ACC112 (cell line): ENCODE measurements around the gene PTPRJ.
A peak's percentile ranks its signal among the peaks of the same experiment; 100 is the strongest.
"Not testable (repeated sequence)": the region's sequence is repeated elsewhere in the genome, so short reads cannot be mapped to it uniquely, and the experiment has no call there.

Source experiments
- H2AFZ ChIP-seq: fragments of 200-600 bp; sonication (generic); one replicate; pipeline ENCODE4 v1.6.0; 2017; ENCODE audit warnings: antibody characterized with exemption, low read length; ENCODE audit not compliant: unreplicated experiment
- H3K27ac ChIP-seq: fragments of 200-600 bp; sonication (generic); 2 replicates; pipeline ENCODE4 v1.5.1; 2014; ENCODE audit warnings: low read depth, mild to moderate bottlenecking, antibody characterized with exemption, low read length, moderate library complexity
- H3K27me3 ChIP-seq: fragments of 200-600 bp; sonication (generic); 2 replicates; pipeline ENCODE4 v1.6.1; 2014; ENCODE audit warnings: mild to moderate bottlenecking, antibody characterized with exemption, low read length, moderate library complexity, mixed read lengths; ENCODE audit not compliant: insufficient read depth
- H3K36me3 ChIP-seq: fragments of 200-600 bp; sonication (generic); 2 replicates; pipeline ENCODE4 v1.6.1; 2016; ENCODE audit warnings: mild to moderate bottlenecking, antibody characterized with exemption, low read length, moderate library complexity, mixed read lengths; ENCODE audit not compliant: insufficient read depth
- H3K4me1 ChIP-seq: fragments of 200-600 bp; sonication (generic); one replicate; pipeline ENCODE4 v1.6.1; 2016; ENCODE audit warnings: low read length, mixed read lengths; ENCODE audit not compliant: insufficient read depth, unreplicated experiment, control insufficient read depth
- H3K4me3 ChIP-seq: fragments of 200-600 bp; sonication (generic); 2 replicates; pipeline ENCODE4 v1.5.1; 2014; ENCODE audit warnings: mild to moderate bottlenecking, low read depth, low read length
- H3K79me2 ChIP-seq: fragments of 200-600 bp; sonication (generic); one replicate; pipeline ENCODE4 v1.6.0; 2016; ENCODE audit warnings: low read length; ENCODE audit not compliant: control insufficient read depth, unreplicated experiment, insufficient read depth

PTPRJ gene

DNA sequence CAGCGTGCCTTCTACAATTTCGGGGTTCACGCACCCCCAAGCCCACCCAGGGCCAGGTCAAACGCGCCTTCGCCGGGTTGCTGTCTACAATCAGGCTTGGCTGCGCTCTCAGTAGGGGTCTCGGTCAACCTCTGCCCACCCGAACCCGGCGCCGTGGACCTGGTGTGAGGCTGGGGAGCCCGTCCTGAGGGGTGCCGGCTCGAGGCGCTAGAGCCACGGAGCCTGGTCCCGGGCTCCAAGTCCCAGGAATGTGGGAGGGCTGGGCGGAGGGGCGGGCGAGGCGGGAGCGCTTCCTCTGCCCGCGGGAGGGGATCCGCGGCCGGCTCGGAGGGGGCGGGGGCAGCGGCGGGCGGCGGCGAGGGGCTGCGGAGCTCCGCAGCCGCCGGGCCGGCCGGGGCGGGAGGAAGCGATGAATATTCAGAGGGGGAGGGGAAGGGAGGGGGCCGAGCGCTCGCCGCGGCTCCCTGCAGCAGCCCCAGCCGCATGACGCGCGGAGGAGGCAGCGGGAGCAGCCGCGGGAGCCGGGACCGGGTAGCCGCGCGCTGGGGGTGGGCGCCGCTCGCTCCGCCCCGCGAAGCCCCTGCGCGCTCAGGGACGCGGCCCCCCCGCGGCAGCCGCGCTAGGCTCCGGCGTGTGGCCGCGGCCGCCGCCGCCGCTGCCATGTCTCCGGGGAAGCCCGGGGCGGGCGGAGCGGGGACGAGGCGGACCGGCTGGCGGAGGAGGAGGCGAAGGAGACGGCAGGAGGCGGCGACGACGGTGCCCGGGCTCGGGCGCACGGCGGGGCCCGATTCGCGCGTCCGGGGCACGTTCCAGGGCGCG, at the start of gene PTPRJ:
Gene PTPRJ (plus strand): TSS at position 472 of the 819 bp plus-strand sequence. CDS start 354 bp downstream, outside the sequence.
- Histone ChIP-seq H3K27ac (no peak within 1 kb of the TSS), H3K36me3 (no peaks in the 10 kb centered on the region)

DNA sequence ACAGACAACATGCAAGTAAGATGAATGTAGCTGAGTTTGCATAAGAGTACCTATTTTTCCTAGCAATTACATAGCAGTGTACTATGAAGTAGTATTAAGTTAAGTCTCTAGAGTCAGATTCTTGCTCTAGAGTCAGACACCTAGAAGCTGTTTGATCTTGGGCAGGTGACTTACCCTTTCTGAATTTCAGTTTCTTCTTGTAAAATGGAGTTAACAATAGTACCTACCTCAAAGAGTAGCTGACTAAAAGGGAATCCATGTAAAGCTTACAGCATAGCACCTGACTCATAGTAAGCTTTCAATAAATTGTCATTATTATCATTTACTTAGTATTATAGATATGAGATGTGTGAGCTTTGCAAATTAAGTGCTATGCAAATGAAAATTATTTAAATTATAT, 47.8 kb upstream of the PTPRJ start:
- Histone ChIP-seq H3K27me3 (no peaks in the 10 kb centered on the region), H3K4me1 (peaks cover 4% of the 10 kb centered on the region), H3K79me2 (no peaks in the 10 kb centered on the region), H3K4me3 (no peak overlapping the region), H2AFZ (no peak overlapping the region), H3K36me3 (no peaks in the 10 kb centered on the region), H3K27ac (peak overlapping the region; percentile 7; the same call in 1 of the 2 replicates)

More for the DNA sequence above, at the start of gene PTPRJ:
- H3K4me1 ChIP-seq, result peaks cover 26% of the 10 kb centered on the region
- peaks cover 36% of the 10 kb centered on the region for H3K79me2 ChIP-seq
- peak within 1 kb of the TSS; percentile 92 for H3K4me3 ChIP-seq
- H2AFZ ChIP-seq, result peak within 1 kb of the TSS; percentile 92
- H3K27me3 ChIP-seq, result no peaks in the 10 kb centered on the region

DNA sequence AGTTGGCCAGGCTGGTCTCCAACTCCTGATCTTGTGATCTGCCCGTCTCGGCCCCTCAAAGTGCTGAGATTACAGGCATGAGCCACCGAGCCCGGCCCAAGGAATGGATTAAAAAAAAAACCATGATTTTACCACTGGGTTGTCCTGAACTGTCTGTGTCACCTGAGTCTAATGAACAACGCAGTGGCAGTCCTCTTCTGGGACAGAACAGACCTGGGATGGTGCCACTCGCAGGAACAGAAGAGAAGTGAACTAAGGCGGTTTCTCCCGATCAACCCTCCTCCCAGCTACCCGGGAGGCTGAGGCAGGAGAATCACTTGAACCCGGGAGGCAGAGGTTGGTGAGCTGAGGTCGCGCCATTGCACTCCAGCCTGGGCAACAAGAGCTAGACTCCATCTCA, 46.6 kb upstream of the PTPRJ start:
- H3K79me2 ChIP-seq, H3K27me3 ChIP-seq, H3K27ac ChIP-seq, H3K36me3 ChIP-seq, H2AFZ ChIP-seq, H3K4me3 ChIP-seq: not testable (repeated sequence)
- peaks cover 12% of the 10 kb centered on the region for H3K4me1 ChIP-seq

DNA sequence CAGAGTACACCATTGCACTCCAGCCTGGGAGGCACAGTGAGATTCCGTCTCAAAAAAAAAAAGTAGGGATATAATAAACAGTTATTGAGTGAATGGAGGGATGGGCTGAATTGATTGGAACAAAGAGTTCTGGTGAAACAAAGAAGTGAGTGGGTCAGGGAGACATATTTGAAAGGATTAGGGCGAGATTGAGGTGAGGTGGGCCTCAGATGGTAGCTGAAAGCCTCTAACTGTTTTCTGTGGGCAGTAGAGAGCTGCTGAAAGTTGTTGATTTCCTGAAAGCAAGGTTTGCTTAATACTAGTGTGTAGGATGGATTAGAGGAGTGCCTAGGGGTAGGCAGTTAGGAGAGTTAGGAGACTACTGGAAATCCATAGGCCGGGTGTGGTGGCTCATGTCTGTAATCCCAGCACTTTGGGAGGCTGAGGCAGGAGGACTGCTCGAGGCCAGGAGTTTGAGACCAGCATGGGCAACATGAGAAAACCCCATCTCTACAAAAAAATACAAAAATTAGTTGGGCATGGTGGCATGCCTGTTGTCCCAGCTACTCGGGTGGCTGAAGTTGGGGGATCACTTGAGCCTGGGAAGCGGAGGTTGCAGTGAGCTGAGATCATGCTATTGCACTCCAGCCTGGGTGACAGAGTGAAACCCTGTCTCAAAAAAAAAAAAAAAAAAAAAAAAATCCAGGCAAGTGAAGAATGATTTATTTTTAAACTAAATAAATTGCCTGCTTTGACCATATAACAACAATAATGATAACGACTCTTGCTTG, 41.4 kb upstream of the PTPRJ start:
- H3K27me3 ChIP-seq, result no peaks in the 10 kb centered on the region
- H3K79me2 ChIP-seq, result no peaks in the 10 kb centered on the region
- H3K4me1 ChIP-seq, result peaks cover 31% of the 10 kb centered on the region
- H2AFZ ChIP-seq, result no peak overlapping the region
- no peaks in the 10 kb centered on the region for H3K36me3 ChIP-seq
- no peak overlapping the region for H3K4me3 ChIP-seq
- peak overlapping the region; percentile 41 for H3K27ac ChIP-seq

DNA sequence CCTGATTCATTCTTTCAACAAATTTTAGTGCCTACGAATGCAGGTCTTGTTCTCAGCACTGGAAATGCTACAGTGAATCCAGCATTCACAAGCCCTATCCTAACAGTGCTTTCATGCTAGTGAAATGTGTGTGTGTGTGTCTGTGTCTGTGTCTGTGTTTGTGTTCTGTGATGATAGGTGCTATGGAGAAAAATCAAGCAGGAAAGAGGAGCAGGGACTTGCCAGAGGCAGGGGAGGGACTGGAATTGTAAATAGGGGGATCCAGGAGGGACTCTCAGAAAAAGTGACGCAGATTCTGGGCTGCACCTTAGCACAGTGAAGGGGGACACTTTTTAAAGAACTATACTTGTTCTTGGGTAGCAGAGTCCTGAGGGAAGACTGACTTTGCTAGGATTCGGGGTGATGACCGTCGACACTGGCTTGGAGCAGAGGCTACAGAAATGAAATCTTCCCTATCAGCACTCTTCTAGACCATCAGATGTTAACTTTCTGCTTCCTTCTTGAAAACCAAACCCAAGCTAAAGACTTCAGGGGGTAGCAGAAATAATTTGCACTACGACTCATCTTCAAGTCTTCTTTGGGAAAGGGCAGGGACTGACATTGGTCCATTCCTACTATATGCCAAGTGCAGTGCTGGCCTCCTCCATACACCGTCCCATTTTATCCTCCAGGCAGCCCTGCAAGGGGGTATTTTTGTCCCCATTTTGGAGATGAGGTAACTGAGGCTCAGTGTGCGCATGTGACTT, 39.3 kb upstream of the PTPRJ start:
- Histone ChIP-seq H3K27ac (no peak overlapping the region), H3K27me3 (no peaks in the 10 kb centered on the region), H2AFZ (no peak overlapping the region)

DNA sequence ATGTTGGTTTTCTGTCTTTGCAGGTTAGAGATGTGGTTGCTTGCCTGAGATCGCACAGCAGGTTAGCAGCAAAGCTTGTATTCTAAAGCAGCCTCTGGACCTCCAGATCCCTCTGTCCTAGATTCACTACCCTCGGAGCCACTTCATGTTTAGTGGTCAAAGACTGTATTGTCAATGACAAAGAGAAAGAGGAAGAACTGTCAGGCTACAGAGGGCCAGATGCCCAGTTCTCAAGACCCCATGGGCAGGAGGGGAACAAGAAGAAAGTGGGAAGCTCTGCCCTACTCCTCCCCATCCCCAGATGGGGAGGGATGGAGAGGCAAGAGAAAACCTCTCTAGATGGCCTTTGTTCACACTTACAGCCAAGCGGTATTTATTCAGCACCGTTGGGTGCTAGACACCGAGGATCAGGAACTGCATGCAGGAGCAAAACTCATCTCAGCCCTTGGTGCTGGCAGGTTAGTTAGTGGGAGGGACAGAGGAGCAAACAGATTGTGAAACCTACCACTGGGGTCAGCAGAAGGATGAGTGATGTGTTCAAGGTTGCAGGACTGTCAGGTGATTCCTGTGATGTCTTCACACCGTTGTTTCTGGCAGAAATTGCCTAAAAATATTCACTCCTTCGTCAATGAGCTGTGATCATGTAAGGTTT, 38.3 kb upstream of the PTPRJ start:
- Histone ChIP-seq H3K36me3 (no peaks in the 10 kb centered on the region), H3K4me1 (peaks cover 52% of the 10 kb centered on the region), H3K4me3 (no peak overlapping the region), H3K79me2 (no peaks in the 10 kb centered on the region), H3K27ac (no peak overlapping the region), H3K27me3 (no peaks in the 10 kb centered on the region), H2AFZ (no peak overlapping the region)

More for the DNA sequence above, 39.3 kb upstream of the PTPRJ start:
- no peak overlapping the region for H3K4me3 ChIP-seq
- H3K79me2 ChIP-seq, result no peaks in the 10 kb centered on the region
- H3K36me3 ChIP-seq, result no peaks in the 10 kb centered on the region
- H3K4me1 ChIP-seq, result peaks cover 45% of the 10 kb centered on the region

DNA sequence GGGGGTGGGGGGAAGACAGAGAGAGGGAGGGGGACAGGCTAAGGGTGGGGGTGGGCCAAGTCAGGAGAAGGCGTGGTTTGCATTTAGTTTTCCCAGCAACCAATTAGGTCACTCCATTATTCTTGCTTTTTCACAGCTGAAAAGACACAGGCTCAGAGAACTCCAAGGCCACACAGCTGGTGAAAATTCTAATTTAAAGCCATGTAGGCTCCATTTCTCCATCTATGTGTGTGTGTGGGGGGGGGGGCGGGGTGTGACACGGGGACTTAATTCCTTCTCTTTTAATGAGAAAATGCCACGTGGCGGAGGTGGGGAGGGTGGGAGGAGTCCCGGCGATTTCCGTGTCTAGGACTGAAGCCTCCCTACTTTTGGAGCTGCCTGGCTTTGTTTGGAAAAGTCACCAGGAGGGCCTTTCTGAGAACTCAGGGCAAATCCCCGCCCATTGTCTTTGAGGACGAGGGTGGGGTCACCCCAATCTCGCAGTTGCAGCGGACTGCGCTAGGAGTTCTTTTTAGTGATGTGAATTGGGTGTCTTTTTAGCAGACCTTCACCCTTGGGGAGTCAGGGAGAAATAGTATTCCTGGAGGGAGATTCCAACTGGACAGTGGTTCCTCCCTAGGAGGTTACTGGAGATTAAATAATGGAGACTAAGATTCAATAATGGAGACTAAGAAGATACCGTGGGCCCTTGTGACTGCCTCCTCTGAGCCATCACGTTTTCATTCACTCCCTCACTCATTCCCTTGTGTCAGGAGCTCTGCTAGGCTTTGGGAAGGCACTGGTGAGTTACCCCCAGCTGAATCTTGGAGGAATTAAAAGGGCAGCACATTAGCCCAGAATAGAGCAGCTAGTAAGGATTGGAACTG, 36.4 kb upstream of the PTPRJ start:
- Histone ChIP-seq H2AFZ (peak overlapping the region; percentile 36), H3K4me1 (peaks cover 50% of the 10 kb centered on the region), H3K4me3 (no peak overlapping the region), H3K27ac (peak overlapping the region; percentile 19; the same call in 1 of the 2 replicates), H3K79me2 (no peaks in the 10 kb centered on the region), H3K36me3 (no peaks in the 10 kb centered on the region), H3K27me3 (no peaks in the 10 kb centered on the region)

DNA sequence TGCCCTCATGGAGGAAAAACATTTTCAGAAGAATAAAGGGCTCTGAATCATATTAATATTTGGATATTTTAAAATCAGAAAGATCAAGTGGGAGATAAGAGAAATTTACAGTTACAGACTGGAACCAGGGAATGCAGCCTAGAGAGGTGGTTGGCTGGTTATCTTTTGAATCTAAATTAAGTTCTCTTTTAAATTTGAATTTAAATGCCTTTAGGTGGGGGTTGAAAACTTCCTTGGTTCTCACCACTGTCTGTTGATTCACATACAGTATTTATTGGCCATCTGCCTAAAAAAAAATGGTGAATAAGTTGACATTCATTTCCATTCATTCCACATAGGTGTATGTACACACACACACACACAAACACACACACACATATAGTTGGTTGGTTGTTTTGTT, 35.7 kb upstream of the PTPRJ start:
- no peaks in the 10 kb centered on the region for H3K79me2 ChIP-seq
- H3K4me3 ChIP-seq, result no peak overlapping the region
- H3K27ac ChIP-seq, result peak overlapping the region; percentile 19; the same call in 1 of the 2 replicates
- no peaks in the 10 kb centered on the region for H3K27me3 ChIP-seq
- H3K36me3 ChIP-seq, result no peaks in the 10 kb centered on the region
- peaks cover 45% of the 10 kb centered on the region for H3K4me1 ChIP-seq
- H2AFZ ChIP-seq, result peak overlapping the region; percentile 36

DNA sequence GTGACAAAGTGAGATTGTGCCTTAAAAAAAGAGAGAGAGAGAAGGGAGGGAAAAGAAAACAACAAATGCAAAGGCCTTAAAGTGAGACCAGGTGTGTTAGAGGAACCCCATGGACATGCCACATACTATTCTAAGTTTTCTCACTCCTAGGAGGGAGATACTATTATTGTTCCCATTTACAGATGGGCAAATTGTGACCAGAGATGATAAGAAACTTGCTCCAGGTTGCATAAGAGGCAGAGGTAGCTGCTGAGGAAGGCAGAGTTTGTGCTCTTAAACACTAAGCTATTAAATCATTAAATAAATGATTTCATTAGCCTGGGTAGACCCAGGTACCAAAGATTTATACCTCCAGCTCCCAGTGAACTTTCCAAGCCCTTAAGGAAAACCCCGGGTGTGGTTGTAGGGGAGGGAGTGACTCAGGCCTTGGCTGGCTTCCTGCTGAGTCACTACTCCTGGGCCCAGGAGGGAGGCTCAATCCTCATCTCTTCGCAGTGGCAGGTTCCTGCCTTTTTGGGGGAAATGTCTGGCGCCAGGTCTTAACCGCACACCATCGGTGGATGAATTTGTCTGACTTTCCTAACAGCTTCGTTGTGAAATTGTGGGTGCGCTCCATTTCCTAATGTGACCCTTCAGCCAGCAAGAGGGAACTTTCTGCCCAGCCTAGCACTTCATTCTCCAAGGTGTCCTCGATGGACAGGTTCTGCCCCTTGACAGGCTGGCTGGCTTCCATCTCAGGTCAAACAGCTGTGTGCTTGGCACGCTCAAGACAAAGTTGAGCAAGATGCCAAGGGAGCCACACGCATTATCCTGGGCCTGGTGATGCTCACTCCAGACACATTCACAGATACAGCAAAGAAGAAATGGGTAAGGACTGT, 33.4 kb upstream of the PTPRJ start:
- Histone ChIP-seq H3K27me3 (no peaks in the 10 kb centered on the region), H3K4me3 (no peak overlapping the region), H3K36me3 (no peaks in the 10 kb centered on the region), H3K27ac (peak overlapping the region; percentile 74), H2AFZ (no peak overlapping the region), H3K79me2 (no peaks in the 10 kb centered on the region), H3K4me1 (peaks cover 34% of the 10 kb centered on the region)
